ENCODE data around the gene POLRMT. TPM values are rescaled to one million over a fixed set of nuclear protein-coding genes. Genes with fewer than 3 reads are reported as not detected.

POLRMT gene
- total and polyA plus RNA-seq, 2 experiments from 2014 or later = 98.0 to 148 TPM

DNA sequence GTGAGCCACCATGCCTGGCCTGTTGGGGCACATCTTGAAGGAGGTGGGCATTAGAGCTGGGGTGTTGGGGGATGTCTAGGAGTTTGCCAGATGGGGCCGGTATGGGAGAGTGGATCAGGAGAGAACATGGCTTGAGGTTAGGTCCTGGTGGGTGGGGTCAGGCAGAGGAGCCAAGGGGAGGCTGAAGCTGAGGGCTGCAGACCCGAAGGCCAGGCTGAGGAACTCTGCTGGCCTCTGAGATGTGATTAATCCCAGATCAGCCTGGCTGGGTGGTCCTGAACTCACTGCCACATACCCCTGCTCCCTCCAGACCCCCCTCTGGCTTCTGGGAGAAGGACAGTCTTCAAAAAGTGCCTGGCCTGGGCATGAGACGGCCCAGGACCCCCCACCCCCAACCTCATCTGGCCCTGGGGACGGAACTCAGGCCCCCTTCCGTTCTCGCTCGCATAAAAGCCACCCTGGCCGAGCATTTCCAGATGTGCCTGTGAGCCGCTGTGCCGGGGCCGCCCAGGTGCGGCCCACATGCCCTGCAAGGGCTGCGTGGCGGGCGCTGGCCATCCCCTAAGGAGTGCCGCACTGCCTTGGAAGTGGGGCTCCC, 45.6 kb upstream of the POLRMT start:
- no peaks in the 10 kb centered on the region for H3K36me3 ChIP-seq (ENCODE audit: insufficient read depth)
- no peaks in the 10 kb centered on the region for H3K9me2 ChIP-seq (ENCODE audit: insufficient read depth)
- Mint-ChIP-seq H3K9me3 (no peaks in the 10 kb centered on the region), H3K27ac (no peak overlapping the region), H3K36me3 (ENCODE audit: low read depth) (no peaks in the 10 kb centered on the region), H3K4me3 (peak overlapping the region; percentile 69), H3K27me3 (ENCODE audit: insufficient read depth, low read depth, poor library complexity) (peaks cover 26% of the 10 kb centered on the region), H3K4me1 (no peaks in the 10 kb centered on the region; the same call in 2 of the 3 replicates)
- no peak for ATAC-seq
- TF ChIP-seq EZH2 (IDR thresholded peaks at IDR 0.05; ENCODE audit: low read depth, unreplicated experiment) (no peak), STAT1 (IDR thresholded peaks at IDR 0.05; ENCODE audit: unreplicated experiment) (no peak), EZH2phosphoT487 (IDR thresholded peaks at IDR 0.05; ENCODE audit: unreplicated experiment) (no peak), ZNF462 (CRISPR knock-in tag; IDR thresholded peaks at IDR 0.05) (no peak), ZNF114 (CRISPR knock-in tag; IDR thresholded peaks at IDR 0.05) (no peak), POLR2AphosphoS5 (IDR thresholded peaks at IDR 0.05; ENCODE audit: low read depth) (no peak), ZNF331 (CRISPR knock-in tag; IDR thresholded peaks at IDR 0.05; ENCODE audit: low read depth) (no peak), NANOG (IDR thresholded peaks at IDR 0.05; ENCODE audit: borderline replicate concordance) (no peak)
- no peak overlapping the region for H2AFZ ChIP-seq
- H3K79me2 ChIP-seq (replicated peaks; ENCODE audit: insufficient read depth) = no peaks in the 10 kb centered on the region
- 0 out of 2 replicates have a peak, but pooled peaks cover 3% of the 10 kb centered on the region for H3K4me1 ChIP-seq (ENCODE audit: insufficient read depth)
- peak overlapping the region; percentile 82 for H3K4me2 ChIP-seq
- peak overlapping the region; percentile 75 for H3K4me3 ChIP-seq
- no peak for DNase-seq (ENCODE audit: low spot score)
- H4K20me1 ChIP-seq (replicated peaks; ENCODE audit: insufficient read depth) = no peaks in the 10 kb centered on the region
- no peak overlapping the region for H3K27ac ChIP-seq (ENCODE audit: low read depth)
- H3K27me3 ChIP-seq (ENCODE audit: insufficient read depth) = peaks cover 16% of the 10 kb centered on the region
- peaks cover 8% of the 10 kb centered on the region; the same call in 1 of the 2 replicates for H3F3A ChIP-seq (replicated peaks; ENCODE audit: low read depth)
